Measurements from ENCODE around the gene ACE. TPM values are rescaled to one million over a fixed set of nuclear protein-coding genes. Genes with fewer than 3 reads are reported as not detected.

Gene ACE
- total RNA-seq, 1 donor from 2014 or later: 2.6 TPM

DNA sequence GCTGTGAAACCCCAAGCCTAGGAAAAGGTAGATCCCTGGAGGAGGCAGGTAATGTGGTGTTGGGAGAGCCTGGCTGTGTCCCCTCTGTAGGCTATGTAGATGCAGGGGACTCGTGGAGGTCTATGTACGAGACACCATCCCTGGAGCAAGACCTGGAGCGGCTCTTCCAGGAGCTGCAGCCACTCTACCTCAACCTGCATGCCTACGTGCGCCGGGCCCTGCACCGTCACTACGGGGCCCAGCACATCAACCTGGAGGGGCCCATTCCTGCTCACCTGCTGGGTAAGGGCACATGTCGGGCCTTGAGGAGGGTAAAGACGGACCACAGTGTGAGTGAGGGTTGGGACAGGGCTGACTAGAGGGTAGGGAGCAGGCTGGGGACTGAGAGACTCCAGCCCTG is 12.0 kb downstream of the ACE start:
- Mint-ChIP-seq H3K9me3 (no peaks in the 10 kb centered on the region), H3K27ac (no peak overlapping the region), H3K4me3 (no peak overlapping the region), H3K27me3 (ENCODE audit: low read depth) (peaks cover 27% of the 10 kb centered on the region), H3K4me1 (no peaks in the 10 kb centered on the region), H3K36me3 (no peaks in the 10 kb centered on the region)
- TF ChIP-seq, protein P1, sequence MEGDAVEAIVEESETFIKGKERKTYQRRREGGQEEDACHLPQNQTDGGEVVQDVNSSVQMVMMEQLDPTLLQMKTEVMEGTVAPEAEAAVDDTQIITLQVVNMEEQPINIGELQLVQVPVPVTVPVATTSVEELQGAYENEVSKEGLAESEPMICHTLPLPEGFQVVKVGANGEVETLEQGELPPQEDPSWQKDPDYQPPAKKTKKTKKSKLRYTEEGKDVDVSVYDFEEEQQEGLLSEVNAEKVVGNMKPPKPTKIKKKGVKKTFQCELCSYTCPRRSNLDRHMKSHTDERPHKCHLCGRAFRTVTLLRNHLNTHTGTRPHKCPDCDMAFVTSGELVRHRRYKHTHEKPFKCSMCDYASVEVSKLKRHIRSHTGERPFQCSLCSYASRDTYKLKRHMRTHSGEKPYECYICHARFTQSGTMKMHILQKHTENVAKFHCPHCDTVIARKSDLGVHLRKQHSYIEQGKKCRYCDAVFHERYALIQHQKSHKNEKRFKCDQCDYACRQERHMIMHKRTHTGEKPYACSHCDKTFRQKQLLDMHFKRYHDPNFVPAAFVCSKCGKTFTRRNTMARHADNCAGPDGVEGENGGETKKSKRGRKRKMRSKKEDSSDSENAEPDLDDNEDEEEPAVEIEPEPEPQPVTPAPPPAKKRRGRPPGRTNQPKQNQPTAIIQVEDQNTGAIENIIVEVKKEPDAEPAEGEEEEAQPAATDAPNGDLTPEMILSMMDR (IDR thresholded peaks at IDR 0.05; ENCODE audit: unreplicated experiment): no peak
- no peak for DNase-seq (ENCODE audit: low spot score in 2 of 2, unreplicated experiment in 2 of 2)

DNA sequence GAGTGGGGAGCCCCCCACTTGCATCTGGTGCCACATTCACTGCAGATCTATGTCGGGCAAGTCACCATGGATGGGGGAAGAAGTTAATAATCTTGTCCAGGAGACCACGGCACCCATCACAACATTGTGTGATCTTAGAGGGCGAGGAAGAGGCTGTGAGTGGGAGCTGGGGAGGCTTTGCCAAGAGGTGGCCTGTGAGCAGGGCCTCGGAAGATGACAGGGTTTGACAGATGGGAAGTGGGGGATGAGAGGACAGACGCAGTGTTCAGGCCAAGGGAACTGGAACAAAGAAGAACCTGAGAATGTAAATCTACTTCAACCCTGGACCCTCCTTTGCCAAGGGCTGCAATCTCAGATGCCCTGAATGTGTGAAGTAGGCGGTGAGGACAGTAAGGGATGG is 12.4 kb downstream of the ACE start:
- Mint-ChIP-seq H3K4me3 (no peak overlapping the region), H3K9me3 (no peaks in the 10 kb centered on the region), H3K36me3 (no peaks in the 10 kb centered on the region), H3K4me1 (no peaks in the 10 kb centered on the region), H3K27ac (no peak overlapping the region), H3K27me3 (ENCODE audit: low read depth) (peaks cover 27% of the 10 kb centered on the region)
- DNase-seq (ENCODE audit: low spot score in 2 of 2, unreplicated experiment in 2 of 2): no peak
- TF ChIP-seq, protein P1 (IDR thresholded peaks at IDR 0.05; ENCODE audit: unreplicated experiment): no peak

DNA sequence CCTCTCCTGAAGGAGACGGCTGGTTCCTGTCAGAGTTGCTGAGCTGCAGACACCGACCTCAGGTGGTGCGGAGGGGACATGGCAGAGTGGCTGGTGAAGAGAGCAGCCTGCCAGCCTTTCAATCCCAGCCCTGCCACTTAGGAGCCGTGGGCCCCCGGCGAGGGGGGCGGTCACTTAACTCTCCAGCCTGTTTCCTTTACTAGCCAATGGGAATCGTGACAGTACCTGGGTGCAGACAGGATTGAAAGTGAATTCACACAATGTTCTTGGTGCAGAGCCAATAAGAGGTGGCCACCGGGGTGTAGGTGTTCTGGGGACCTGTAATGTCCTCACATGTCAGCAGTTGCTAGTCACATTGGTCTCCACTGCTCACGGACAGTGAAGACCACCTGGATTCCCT is 13.5 kb downstream of the ACE start:
- no peaks in the 10 kb centered on the region for H3K4me1 Mint-ChIP-seq
- no peak for DNase-seq (ENCODE audit: low spot score in 2 of 2, unreplicated experiment in 2 of 2)
- H3K36me3 Mint-ChIP-seq: no peaks in the 10 kb centered on the region
- peaks cover 27% of the 10 kb centered on the region for H3K27me3 Mint-ChIP-seq (ENCODE audit: low read depth)
- H3K27ac Mint-ChIP-seq: no peak overlapping the region
- no peaks in the 10 kb centered on the region for H3K9me3 Mint-ChIP-seq
- TF ChIP-seq, protein P1 (IDR thresholded peaks at IDR 0.05; ENCODE audit: unreplicated experiment): no peak
- H3K4me3 Mint-ChIP-seq: no peak overlapping the region

DNA sequence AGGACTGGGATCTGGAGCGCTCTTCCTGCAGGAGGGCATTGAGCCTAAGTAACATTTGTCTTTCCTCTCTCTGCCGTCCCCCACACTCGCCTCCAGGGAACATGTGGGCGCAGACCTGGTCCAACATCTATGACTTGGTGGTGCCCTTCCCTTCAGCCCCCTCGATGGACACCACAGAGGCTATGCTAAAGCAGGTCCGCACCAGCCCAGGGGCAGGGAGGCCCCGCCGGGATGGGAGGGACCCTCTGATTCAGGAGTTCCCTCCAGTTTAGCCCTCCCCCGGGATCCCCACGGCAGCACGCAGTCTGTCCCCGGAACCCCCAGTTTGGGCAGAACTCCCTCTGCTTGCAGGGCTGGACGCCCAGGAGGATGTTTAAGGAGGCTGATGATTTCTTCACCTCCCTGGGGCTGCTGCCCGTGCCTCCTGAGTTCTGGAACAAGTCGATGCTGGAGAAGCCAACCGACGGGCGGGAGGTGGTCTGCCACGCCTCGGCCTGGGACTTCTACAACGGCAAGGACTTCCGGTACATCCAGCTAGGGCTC is 14.1 kb downstream of the ACE start:
- DNase-seq (ENCODE audit: low spot score in 2 of 2, unreplicated experiment in 2 of 2): no peak
- Mint-ChIP-seq H3K27ac (no peak overlapping the region), H3K27me3 (ENCODE audit: low read depth) (peaks cover 27% of the 10 kb centered on the region), H3K4me1 (no peaks in the 10 kb centered on the region), H3K4me3 (no peak overlapping the region), H3K9me3 (no peaks in the 10 kb centered on the region), H3K36me3 (no peaks in the 10 kb centered on the region)
- TF ChIP-seq, protein P1 (IDR thresholded peaks at IDR 0.05; ENCODE audit: unreplicated experiment): no peak

DNA sequence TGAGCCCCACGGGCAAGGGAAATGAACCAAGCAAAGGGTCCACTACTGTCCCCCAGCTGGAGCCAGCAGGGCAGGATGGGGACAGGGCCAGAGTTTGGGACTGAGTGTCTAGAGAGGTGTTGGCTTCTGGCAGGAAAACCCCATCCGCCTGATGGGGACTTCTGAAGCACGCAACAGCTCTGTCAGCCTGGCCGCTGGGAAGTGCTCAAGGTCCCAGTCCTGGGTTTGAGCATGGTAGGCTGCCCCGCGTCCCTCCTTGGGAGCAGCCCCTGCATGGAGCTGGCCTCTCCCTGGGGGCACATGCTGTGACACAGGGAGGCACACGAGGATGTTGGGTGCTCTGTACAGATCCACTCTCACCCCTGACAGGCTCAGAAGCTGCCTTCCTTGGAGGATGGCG is 14.6 kb downstream of the ACE start:
- no peak overlapping the region for H3K4me3 Mint-ChIP-seq
- TF ChIP-seq, protein P1 (IDR thresholded peaks at IDR 0.05; ENCODE audit: unreplicated experiment): no peak
- no peak overlapping the region for H3K27ac Mint-ChIP-seq
- H3K4me1 Mint-ChIP-seq: no peaks in the 10 kb centered on the region
- no peaks in the 10 kb centered on the region for H3K9me3 Mint-ChIP-seq
- no peak for DNase-seq (ENCODE audit: low spot score in 2 of 2, unreplicated experiment in 2 of 2)
- no peaks in the 10 kb centered on the region for H3K36me3 Mint-ChIP-seq
- H3K27me3 Mint-ChIP-seq (ENCODE audit: low read depth): peaks cover 27% of the 10 kb centered on the region

All from mesothelial cell of epicardium (in vitro differentiated cells).